Body of pancreas (tissue), 4 donors: Measurements from ENCODE around the gene IARS2.

Source experiments
- POLR2A ChIP-seq, 3 donors: fragments of 450-650 bp; IDR thresholded peaks; one replicate each; pipeline ENCODE4 v1.6.1; 2016; ENCODE audit warnings: antibody characterized with exemption in 3 of 3, mild to moderate bottlenecking in 2 of 3
- TF ChIP-seq, protein P1 (sequence below), 7 experiments: fragments of 450-650 bp in 4 of 7; fragments of 200-600 bp in 3 of 7; sonication (generic) in 3 of 7; IDR thresholded peaks; one replicate each; pipeline ENCODE4 v1.5.1; 2016 to 2019; ENCODE audit warnings: antibody characterized with exemption in 7 of 7

DNA sequence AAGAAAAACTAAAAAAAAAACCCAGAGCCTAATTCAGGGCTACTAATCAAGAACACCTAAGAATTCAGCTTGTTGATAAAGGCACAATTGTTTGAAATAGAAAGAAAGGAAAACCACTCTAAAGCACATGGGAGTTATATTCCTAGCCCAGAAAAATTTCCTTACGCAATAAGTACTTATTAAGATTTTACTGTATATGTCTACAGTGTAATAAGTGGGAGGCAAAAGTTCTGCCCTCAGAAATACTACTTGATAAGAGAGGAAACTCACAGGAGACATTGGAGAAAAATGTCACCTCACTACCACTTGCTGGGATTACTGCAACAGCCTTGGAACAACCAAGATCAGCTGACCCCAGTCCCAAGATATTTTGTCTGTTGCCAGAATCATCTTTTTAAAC lies 66.1 kb downstream of the IARS2 start:
- TF ChIP-seq, protein P1, sequence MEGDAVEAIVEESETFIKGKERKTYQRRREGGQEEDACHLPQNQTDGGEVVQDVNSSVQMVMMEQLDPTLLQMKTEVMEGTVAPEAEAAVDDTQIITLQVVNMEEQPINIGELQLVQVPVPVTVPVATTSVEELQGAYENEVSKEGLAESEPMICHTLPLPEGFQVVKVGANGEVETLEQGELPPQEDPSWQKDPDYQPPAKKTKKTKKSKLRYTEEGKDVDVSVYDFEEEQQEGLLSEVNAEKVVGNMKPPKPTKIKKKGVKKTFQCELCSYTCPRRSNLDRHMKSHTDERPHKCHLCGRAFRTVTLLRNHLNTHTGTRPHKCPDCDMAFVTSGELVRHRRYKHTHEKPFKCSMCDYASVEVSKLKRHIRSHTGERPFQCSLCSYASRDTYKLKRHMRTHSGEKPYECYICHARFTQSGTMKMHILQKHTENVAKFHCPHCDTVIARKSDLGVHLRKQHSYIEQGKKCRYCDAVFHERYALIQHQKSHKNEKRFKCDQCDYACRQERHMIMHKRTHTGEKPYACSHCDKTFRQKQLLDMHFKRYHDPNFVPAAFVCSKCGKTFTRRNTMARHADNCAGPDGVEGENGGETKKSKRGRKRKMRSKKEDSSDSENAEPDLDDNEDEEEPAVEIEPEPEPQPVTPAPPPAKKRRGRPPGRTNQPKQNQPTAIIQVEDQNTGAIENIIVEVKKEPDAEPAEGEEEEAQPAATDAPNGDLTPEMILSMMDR (IDR thresholded peaks at IDR 0.05), result no peak
- no peak for TF ChIP-seq POLR2A (IDR thresholded peaks at IDR 0.05)
